Mesenteric fat pad (tissue), 1 donor: ENCODE results near the gene FZD8. TPM values are rescaled to one million over a fixed set of nuclear protein-coding genes. Genes with fewer than 3 reads are reported as not detected.

Experiments used
- DNase-seq: peaks from one replicate; pipeline ENCODE4 v3.0.0-alpha.2; 2020; ENCODE audit warnings: low spot score
- total RNA-seq: library from RNA; stranded (reverse); fragmentation: NEBNext Ultra II Directional; extraction: Animal tissue kit (Norgen Biotek cat#: 25700); gene quantifications from one replicate; pipeline ENCODE4 v1.2.1, GENCODE V29; 2021
- donor health status: DM: yes; HTN: yes; CAD: no.

The FZD8 gene
- total RNA-seq, 1 donor from 2014 or later, result 13.0 TPM

DNA sequence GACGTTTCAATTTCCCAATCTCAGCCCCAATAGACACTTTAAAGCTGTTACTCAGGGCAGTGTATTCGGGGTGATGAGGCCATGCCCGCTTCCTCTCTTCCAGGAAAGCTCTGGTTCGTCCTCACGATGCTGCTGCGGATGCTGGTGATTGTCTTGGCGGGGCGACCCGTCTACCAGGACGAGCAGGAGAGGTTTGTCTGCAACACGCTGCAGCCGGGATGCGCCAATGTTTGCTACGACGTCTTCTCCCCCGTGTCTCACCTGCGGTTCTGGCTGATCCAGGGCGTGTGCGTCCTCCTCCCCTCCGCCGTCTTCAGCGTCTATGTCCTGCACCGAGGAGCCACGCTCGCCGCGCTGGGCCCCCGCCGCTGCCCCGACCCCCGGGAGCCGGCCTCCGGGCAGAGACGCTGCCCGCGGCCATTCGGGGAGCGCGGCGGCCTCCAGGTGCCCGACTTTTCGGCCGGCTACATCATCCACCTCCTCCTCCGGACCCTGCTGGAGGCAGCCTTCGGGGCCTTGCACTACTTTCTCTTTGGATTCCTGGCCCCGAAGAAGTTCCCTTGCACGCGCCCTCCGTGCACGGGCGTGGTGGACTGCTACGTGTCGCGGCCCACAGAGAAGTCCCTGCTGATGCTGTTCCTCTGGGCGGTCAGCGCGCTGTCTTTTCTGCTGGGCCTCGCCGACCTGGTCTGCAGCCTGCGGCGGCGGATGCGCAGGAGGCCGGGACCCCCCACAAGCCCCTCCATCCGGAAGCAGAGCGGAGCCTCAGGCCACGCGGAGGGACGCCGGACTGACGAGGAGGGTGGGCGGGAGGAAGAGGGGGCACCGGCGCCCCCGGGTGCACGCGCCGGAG lies 34.4 kb downstream of the FZD8 start:
- DNase-seq, result no peak

DNA sequence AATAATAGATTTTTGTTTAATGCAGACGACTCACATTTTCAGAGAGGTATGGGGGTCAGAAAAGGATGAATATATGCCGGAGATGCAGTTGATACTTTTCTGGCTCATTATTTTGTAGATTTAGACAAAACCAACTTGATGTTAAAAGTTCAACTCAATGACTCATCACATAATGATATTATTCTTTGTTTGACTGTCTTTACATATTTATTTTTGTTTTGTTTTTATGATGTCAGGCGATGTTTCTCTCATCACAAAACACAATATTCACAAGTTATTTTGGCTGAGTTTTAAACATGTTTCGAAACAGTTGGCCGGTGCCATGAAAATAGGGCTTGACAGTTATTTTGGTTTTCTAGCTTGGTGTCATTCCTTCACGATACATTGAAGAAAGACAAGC lies 35.7 kb downstream of the FZD8 start:
- DNase-seq, result no peak

DNA sequence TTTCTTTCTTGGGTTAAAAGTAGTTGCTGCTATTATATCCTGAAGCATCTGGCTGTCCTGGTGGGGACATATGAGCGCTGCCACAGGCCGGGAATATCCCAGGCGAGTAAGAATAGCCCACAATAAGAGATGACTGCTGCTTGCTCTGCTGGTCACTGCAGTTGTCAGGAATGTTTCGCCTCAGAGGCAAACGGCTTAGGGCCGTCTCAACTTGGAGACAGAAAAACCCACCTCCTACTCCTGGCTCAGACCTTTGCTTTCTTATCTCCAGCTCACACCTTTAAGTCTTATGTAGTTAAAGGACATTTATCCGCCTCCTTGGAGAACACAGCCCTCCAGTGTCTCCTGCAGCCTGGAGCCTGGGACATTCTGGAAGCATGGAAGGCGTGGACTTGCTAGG lies 36.9 kb downstream of the FZD8 start, which contains the start of gene GJD4:
Gene GJD4 (plus strand): TSS at position 151 of the 400 bp plus-strand sequence. CDS start 227 bp downstream, at position 378.
- no peak for DNase-seq

DNA sequence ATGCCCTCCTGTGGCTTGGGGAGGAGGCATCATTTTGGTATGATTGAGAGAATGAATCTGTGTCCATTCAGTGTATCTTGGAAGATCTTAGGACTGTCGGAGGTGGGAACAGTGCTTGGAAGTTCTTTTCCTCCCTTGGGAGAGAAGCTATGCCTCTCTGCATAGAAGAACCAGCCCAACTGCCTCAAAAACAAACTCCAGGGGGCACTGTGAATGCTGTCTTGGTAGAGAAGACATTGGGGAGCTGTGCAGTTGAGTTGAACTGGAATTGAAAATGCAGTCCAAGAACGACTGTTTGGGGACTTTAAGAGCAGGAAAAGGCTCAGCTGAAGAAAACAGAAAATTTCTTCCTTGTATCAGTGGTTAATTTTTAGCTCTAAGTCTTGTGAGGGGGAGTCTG lies 41.9 kb downstream of the FZD8 start:
- no peak for DNase-seq

- no peak for DNase-seq
Measured at GRCh38 chr10:35598379-35598778, 43.7 kb downstream of the FZD8 start.

GRCh38 chr10:35595106-35595505 lies 47.0 kb downstream of the FZD8 start:
- no peak for DNase-seq

- no peak for DNase-seq
Measured at GRCh38 chr10:35594115-35595079, 47.7 kb downstream of the FZD8 start.

- no peak for DNase-seq
Measured at GRCh38 chr10:35592441-35592840, 49.7 kb downstream of the FZD8 start.

GRCh38 chr10:35588836-35589235 lies 53.3 kb downstream of the FZD8 start:
- no peak for DNase-seq

Other genes starting within 250 kb of the FZD8 start
- not detected for gene GJD4, start 37.0 kb downstream of the FZD8 start, total RNA-seq